Nephron progenitor cell (in vitro differentiated cells): ENCODE measurements around the gene HHEX.

Experiments used
- DNase-seq: peaks from one replicate; pipeline ENCODE4 v3.0.0; 2021
- H3K27ac Mint-ChIP-seq: 2 replicates; pipeline ENCODE4 v1.8.0; 2021; ENCODE audit warnings: mild to moderate bottlenecking, moderate library complexity, mixed read lengths
- H3K27me3 Mint-ChIP-seq: 2 replicates; pipeline ENCODE4 v1.8.0; 2021; ENCODE audit warnings: mild to moderate bottlenecking, low read depth, mixed read lengths; ENCODE audit not compliant: poor library complexity
- H3K36me3 Mint-ChIP-seq: 2 replicates; pipeline ENCODE4 v1.8.0; 2021; ENCODE audit warnings: low read depth, mixed read lengths
- H3K4me1 Mint-ChIP-seq: 2 replicates; pipeline ENCODE4 v1.8.0; 2021; ENCODE audit warnings: mixed read lengths
- H3K4me3 Mint-ChIP-seq: 2 replicates; pipeline ENCODE4 v1.8.0; 2021; ENCODE audit warnings: mild to moderate bottlenecking, moderate library complexity, mixed read lengths
- H3K9me3 Mint-ChIP-seq: 2 replicates; pipeline ENCODE4 v1.8.0; 2021; ENCODE audit warnings: mild to moderate bottlenecking, moderate library complexity, mixed read lengths
- TF ChIP-seq, protein P1 (sequence below): fragments of 200-600 bp; sonication (generic); IDR thresholded peaks from 2 replicates; pipeline ENCODE4 v1.5.0; 2021; ENCODE audit warnings: antibody characterized with exemption

HHEX gene

DNA sequence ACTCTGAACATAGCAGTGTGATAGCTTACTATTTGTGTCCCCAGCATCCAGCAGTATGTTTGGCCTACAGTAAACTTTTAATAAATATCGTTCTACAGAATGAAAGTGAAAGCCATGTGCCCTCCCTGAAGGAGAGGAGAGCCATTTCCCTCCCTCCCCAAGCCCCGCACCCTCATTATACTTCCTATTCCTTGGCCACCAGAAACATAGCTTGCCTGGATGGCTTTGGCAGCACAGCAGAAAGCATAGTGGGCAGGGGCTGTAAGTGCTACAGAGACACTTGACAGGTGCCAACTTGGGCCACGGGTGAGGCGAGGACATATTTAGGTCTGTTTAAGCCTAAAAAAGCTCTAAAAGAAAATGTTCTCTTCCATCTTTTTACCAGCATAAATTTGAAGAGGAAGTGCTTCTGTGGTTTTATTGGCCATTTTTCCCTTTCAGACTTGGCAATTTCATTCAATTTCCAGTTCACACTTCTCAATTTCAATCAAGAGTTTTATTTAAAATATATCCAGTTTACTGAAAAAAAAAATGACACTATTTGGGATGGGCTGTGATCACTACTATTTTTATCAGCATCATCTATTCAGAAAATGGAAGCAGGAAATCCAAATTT, 12.7 kb downstream of the HHEX start:
- Mint-ChIP-seq H3K36me3 (no peaks in the 10 kb centered on the region), H3K9me3 (peaks cover 4% of the 10 kb centered on the region), H3K27ac (no peak overlapping the region), H3K4me3 (no peak overlapping the region), H3K27me3 (peaks cover 93% of the 10 kb centered on the region), H3K4me1 (peaks cover 6% of the 10 kb centered on the region)
- TF ChIP-seq, protein P1, sequence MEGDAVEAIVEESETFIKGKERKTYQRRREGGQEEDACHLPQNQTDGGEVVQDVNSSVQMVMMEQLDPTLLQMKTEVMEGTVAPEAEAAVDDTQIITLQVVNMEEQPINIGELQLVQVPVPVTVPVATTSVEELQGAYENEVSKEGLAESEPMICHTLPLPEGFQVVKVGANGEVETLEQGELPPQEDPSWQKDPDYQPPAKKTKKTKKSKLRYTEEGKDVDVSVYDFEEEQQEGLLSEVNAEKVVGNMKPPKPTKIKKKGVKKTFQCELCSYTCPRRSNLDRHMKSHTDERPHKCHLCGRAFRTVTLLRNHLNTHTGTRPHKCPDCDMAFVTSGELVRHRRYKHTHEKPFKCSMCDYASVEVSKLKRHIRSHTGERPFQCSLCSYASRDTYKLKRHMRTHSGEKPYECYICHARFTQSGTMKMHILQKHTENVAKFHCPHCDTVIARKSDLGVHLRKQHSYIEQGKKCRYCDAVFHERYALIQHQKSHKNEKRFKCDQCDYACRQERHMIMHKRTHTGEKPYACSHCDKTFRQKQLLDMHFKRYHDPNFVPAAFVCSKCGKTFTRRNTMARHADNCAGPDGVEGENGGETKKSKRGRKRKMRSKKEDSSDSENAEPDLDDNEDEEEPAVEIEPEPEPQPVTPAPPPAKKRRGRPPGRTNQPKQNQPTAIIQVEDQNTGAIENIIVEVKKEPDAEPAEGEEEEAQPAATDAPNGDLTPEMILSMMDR = no peak
- DNase-seq = no peak

DNA sequence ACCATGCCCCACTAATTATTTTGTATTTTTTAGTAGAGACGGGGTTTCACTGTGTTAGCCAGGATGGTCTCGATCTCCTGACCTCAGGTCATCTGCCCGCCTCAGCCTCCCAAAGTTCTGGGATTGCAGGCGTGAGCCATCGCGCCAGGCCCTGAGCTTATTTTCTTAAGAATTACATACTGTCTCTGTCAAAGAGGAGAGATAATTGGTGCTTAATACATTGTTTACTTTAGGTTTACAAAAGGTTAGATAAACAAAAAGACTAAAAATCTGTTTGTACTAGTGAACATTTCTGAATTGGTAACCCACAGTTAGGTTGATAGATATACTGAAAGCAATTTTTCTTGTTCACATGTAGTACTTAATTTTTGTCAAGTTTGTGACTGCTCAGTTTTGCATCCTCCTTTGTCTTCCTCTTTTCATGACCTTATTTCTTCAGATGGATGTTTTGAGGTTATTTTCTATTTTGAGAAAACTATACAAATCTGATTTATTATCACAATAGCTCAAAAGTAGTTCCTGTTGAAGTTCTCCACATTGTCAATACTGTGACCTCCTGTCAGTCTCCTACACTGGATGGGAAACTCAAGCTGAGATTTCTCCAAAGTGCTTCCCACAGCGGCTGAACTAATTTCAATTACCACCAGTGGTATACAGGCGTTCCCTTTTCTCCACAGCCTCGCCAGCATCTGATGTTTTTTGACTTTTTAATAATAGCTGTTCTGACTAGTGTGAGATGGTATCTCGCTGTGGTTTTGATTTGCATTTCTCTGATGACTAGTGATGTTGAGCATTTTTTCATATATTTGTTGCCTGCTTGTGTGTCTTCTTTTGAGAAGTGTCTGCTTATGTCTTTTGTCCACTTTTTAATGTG, 22.5 kb downstream of the HHEX start:
- H3K27ac Mint-ChIP-seq = no peak overlapping the region
- H3K27me3 Mint-ChIP-seq = peaks cover 17% of the 10 kb centered on the region
- TF ChIP-seq, protein P1 = no peak
- no peaks in the 10 kb centered on the region for H3K4me1 Mint-ChIP-seq
- no peak for DNase-seq
- no peak overlapping the region for H3K4me3 Mint-ChIP-seq
- peaks cover 11% of the 10 kb centered on the region for H3K9me3 Mint-ChIP-seq
- no peaks in the 10 kb centered on the region for H3K36me3 Mint-ChIP-seq

DNA sequence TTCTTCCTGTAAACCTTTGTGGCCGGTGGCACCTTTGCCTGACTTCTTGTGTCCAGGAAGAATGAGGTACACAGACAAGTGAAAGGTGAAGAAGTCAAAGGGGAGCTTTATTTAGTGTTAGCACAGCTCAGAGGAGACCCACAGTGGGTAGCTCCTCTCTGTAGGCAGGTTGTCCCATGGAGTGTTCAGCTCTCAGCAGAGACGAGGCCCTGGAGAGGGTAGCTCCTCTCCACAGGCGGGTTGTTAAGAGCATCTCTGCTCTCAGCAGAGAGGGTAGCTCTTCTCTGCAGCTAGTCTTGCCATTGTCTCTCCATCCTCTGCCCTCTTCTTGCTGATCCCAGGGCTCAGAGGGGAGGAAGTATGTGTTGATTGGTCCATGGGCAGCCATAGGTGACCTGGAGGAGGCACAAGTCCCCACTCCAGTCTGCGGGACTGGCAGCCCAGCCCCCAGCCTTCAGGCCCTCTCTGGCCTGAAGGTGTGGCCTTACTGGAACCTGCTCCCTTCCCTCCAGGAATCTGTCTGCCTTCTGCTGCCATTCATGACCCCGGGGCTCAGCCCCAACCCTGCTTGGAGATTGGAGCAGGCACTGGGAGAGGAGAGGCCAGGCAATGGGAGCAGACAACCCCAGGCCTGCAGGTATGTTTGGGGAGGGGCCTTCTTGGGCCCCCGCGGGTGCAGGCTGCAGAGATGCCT, 24.5 kb downstream of the HHEX start:
- Mint-ChIP-seq H3K9me3 (peaks cover 11% of the 10 kb centered on the region), H3K4me3 (no peak overlapping the region), H3K27me3 (peaks cover 11% of the 10 kb centered on the region), H3K36me3 (no peaks in the 10 kb centered on the region), H3K27ac (no peak overlapping the region), H3K4me1 (no peaks in the 10 kb centered on the region)
- DNase-seq = no peak
- TF ChIP-seq, protein P1 = no peak

DNA sequence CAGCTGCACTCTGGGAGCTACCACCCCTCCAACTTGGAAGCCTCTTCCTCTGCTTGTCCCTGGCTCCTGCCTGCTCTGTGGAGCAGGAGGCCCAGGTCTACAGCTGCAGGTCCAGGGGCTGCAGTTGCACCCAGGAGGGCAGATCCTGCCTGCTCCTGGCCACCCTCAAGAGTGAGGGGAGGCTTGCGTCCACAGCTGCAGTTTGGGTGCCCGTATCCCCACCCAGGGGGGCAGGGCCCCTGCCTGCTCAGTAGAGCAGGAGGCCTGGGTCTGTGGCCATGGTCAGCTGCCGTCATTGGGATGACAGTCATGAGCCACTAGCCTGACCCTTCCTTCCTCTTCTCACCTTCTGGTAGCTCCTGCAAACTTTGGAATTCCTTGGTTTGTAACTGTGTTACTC, 25.1 kb downstream of the HHEX start:
- Mint-ChIP-seq H3K4me3 (no peak overlapping the region), H3K27ac (no peak overlapping the region), H3K36me3 (no peaks in the 10 kb centered on the region), H3K9me3 (peaks cover 11% of the 10 kb centered on the region), H3K27me3 (peaks cover 10% of the 10 kb centered on the region), H3K4me1 (no peaks in the 10 kb centered on the region)
- TF ChIP-seq, protein P1 = no peak
- DNase-seq = no peak

DNA sequence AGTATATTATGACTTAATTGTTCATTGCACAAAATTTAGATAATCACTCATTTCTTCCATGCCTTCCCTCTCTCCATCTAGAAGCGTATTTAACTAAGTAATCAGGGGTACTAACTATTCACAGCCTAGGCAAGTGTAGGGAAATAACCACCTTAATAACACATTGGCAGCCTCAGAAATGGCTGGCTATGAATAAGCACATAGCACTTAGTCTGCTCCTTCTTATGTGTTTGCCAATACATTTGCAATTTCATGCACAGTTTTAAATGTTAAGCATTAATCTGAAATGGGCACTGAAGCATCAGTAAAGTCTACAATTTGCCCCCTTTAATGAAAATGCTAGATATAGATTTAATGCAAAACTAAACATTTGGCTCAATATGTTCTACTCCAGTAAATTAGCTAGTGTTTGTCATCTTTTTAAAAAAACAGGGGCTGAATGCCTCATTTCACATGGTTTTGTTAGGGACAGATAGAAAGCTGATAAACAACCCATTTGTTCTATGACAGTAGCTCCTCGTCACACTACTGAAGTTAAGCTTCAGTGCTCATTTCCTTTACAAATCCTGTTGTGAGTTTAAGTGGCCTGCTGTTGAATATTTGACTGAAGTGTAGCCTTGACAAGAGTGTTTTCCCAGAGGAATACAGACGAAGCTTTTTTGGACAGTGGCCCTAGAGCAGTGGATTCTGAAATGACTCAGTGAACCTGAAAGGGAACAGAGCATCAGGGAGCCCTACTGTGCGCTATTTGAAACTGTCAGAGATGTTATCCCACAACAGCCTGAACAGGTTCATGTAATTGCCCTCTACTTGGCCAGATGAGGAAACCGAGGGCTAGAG, 30.5 kb downstream of the HHEX start:
- no peaks in the 10 kb centered on the region for H3K4me1 Mint-ChIP-seq
- H3K27ac Mint-ChIP-seq = no peak overlapping the region
- peaks cover 4% of the 10 kb centered on the region for H3K9me3 Mint-ChIP-seq
- H3K27me3 Mint-ChIP-seq = peaks cover 21% of the 10 kb centered on the region
- no peaks in the 10 kb centered on the region for H3K36me3 Mint-ChIP-seq
- H3K4me3 Mint-ChIP-seq = no peak overlapping the region
- TF ChIP-seq, protein P1 = no peak
- DNase-seq = no peak
